PFSK-1 (cell line): ENCODE results near the gene KATNAL1.

Experiments used
- POLR2AphosphoS5 ChIP-seq: IDR thresholded peaks from 2 replicates; pipeline ENCODE4 v1.6.1; 2012; ENCODE audit warnings: low read depth, mild to moderate bottlenecking, control low read depth, low read length, moderate library complexity
- REST ChIP-seq, 2 experiments: IDR thresholded peaks; 2 replicates each; pipeline versions ENCODE4 v1.6.1 to v1.8.0; 2011 to 2012; ENCODE audit warnings: low read depth in 2 of 2, low read length in 2 of 2, control low read depth in 1 of 2, inconsistent platforms in 1 of 2, mild to moderate bottlenecking in 1 of 2, moderate library complexity in 1 of 2; ENCODE audit not compliant: insufficient read depth in 1 of 2
- SIN3A ChIP-seq: IDR thresholded peaks from 2 replicates; pipeline ENCODE4 v1.6.1; 2012; ENCODE audit warnings: mild to moderate bottlenecking, low read length, moderate library complexity, borderline replicate concordance; ENCODE audit not compliant: insufficient read depth
- TAF1 ChIP-seq: IDR thresholded peaks from 2 replicates; pipeline ENCODE4 v1.6.1; 2012; ENCODE audit warnings: low read length, control low read depth, borderline replicate concordance; ENCODE audit not compliant: insufficient read depth

- TF ChIP-seq POLR2AphosphoS5 = no peak
- TF ChIP-seq REST (IDR thresholded peaks at IDR 0.05; ENCODE audit: insufficient read depth in 1 of 2, low read depth in 2 of 2, low read length in 2 of 2) = no peak
- TF ChIP-seq TAF1 = no peak
- TF ChIP-seq SIN3A = no peak
Measured at GRCh38 chr13:30338952-30339351, 31.6 kb upstream of the KATNAL1 start.
